Uterus (tissue), 4 donors: ENCODE data around the gene PGAM2. TPM values are rescaled to one million over a fixed set of nuclear protein-coding genes. Genes with fewer than 3 reads are reported as not detected.

ENCODE experiments used
- DNase-seq, 2 donors: peaks; one replicate each; pipeline ENCODE4 v3.0.0-alpha.2; 2019 to 2020
- H3K27ac ChIP-seq, 2 donors: fragments of 200-600 bp; sonication (generic); 1 replicate in 1 of 2; 2 replicates in 1 of 2; pipeline ENCODE4 v1.5.1; 2016 to 2018
- H3K27me3 ChIP-seq, 2 donors: fragments of 200-600 bp; sonication (generic); one replicate each; pipeline ENCODE4 v1.5.1; 2018 to 2019; ENCODE audit warnings: control low read depth in 1 of 2
- H3K36me3 ChIP-seq, 2 donors: fragments of 200-600 bp; sonication (generic); one replicate each; pipeline ENCODE4 v1.5.1; 2019; ENCODE audit warnings: control low read depth in 1 of 2
- H3K4me1 ChIP-seq, 2 donors: fragments of 200-600 bp; sonication (generic); one replicate each; pipeline ENCODE4 v1.5.1; 2018 to 2019; ENCODE audit warnings: control low read depth in 1 of 2
- H3K4me3 ChIP-seq, 2 donors: fragments of 200-600 bp; sonication (generic); 1 replicate in 1 of 2; 2 replicates in 1 of 2; pipeline ENCODE4 v1.5.1; 2018 to 2019; ENCODE audit warnings: mild to moderate bottlenecking in 1 of 2
- H3K9me3 ChIP-seq, 2 donors: fragments of 200-600 bp; sonication (generic); one replicate each; pipeline ENCODE4 v1.5.1; 2019; ENCODE audit warnings: control low read depth in 1 of 2
- CTCF ChIP-seq, 4 experiments: fragments of 200-600 bp in 2 of 4; fragments of 450-650 bp in 2 of 4; sonication (generic) in 2 of 4; IDR thresholded peaks; one replicate each; pipeline ENCODE4 v1.5.1; 2016 to 2019; ENCODE audit warnings: antibody characterized with exemption in 4 of 4, mild to moderate bottlenecking in 2 of 4, moderate library complexity in 1 of 4
- POLR2A ChIP-seq, 2 donors: fragments of 450-650 bp; IDR thresholded peaks; one replicate each; pipeline ENCODE4 v1.6.1; 2016; ENCODE audit warnings: antibody characterized with exemption in 2 of 2, mild to moderate bottlenecking in 1 of 2, moderate library complexity in 1 of 2
- intact Hi-C: fragments of 100-400 bp; cut with DNase I; formaldehyde crosslinking; loops from one replicate; pipeline ENCODE4 v1.15.1; 2023; ENCODE audit warnings: low total_unique reads
- total RNA-seq, 4 donors: library from RNA; depleted of rRNA in 3 of 4; stranded (reverse); fragments of >200 nt in 3 of 4; gene quantifications; one replicate each; pipeline versions ENCODE4 v1.1.0 to v1.2.4, GENCODE V29; 2014 to 2023
- donor health status: DM: yes; HTN: yes; CAD: no.

Gene PGAM2
- total RNA-seq, 4 donors from 2014 or later, result 0.76 to 1.4 TPM; not detected in 2

- Histone ChIP-seq H3K27me3 (no peaks in the 10 kb centered on the region), H3K9me3 (no peaks in the 10 kb centered on the region), H3K36me3 (no peaks in the 10 kb centered on the region), H3K27ac (peak overlapping the region; percentile 95 to 97), H3K4me1 (peaks cover 7 to 15% of the 10 kb centered on the region in 2 donors), H3K4me3 (no peak overlapping the region)
- intact Hi-C loops, result no loop called here
- no peak for DNase-seq
- no peak for TF ChIP-seq POLR2A (IDR thresholded peaks at IDR 0.05)
- no peak for TF ChIP-seq CTCF (IDR thresholded peaks at IDR 0.05)
Observed at GRCh38 chr7:44102846-44103565, 37.6 kb upstream of the PGAM2 start.

GRCh38 chr7:44101966-44102845 is 36.8 kb upstream of the PGAM2 start:
- Histone ChIP-seq H3K36me3 (no peaks in the 10 kb centered on the region), H3K9me3 (no peaks in the 10 kb centered on the region), H3K27ac (peak overlapping the region; percentile 69 to 97), H3K27me3 (no peaks in the 10 kb centered on the region), H3K4me1 (peaks cover 7 to 9% of the 10 kb centered on the region in 2 donors), H3K4me3 (no peak overlapping the region)
- DNase-seq, result no peak
- intact Hi-C loops, result no loop called here
- TF ChIP-seq CTCF (IDR thresholded peaks at IDR 0.05) (no peak), POLR2A (IDR thresholded peaks at IDR 0.05) (no peak)

GRCh38 chr7:44101303-44101965 is 36.1 kb upstream of the PGAM2 start:
- TF ChIP-seq CTCF (IDR thresholded peaks at IDR 0.05), result no peak
- no peak for TF ChIP-seq POLR2A (IDR thresholded peaks at IDR 0.05)
- H3K9me3 ChIP-seq, result no peaks in the 10 kb centered on the region
- peak overlapping the region; percentile 69 to 97 for H3K27ac ChIP-seq
- intact Hi-C loops, result no loop called here
- no peak for DNase-seq
- peaks cover 0 to 3% of the 10 kb centered on the region in 2 donors for H3K4me1 ChIP-seq
- no peaks in the 10 kb centered on the region for H3K27me3 ChIP-seq
- H3K36me3 ChIP-seq, result no peaks in the 10 kb centered on the region
- H3K4me3 ChIP-seq, result no peak overlapping the region

GRCh38 chr7:44100458-44101302 is 35.3 kb upstream of the PGAM2 start:
- no peaks in the 10 kb centered on the region for H3K27me3 ChIP-seq
- TF ChIP-seq CTCF (IDR thresholded peaks at IDR 0.05) (no peak), POLR2A (IDR thresholded peaks at IDR 0.05) (no peak)
- no peaks in the 10 kb centered on the region for H3K4me1 ChIP-seq
- DNase-seq, result peak in 1 of 2 donors; percentile 54
- H3K27ac ChIP-seq, result peak overlapping the region; percentile 69 to 97
- intact Hi-C loops, result no loop called here
- no peaks in the 10 kb centered on the region for H3K9me3 ChIP-seq
- H3K36me3 ChIP-seq, result no peaks in the 10 kb centered on the region
- H3K4me3 ChIP-seq, result no peak overlapping the region
